Testis (tissue), 3 donors: ENCODE data around the gene PERM1. TPM values are rescaled to one million over a fixed set of nuclear protein-coding genes. Genes with fewer than 3 reads are reported as not detected.

Experiments used
- DNase-seq: peaks from one replicate; pipeline ENCODE4 v3.0.0-alpha.2; 2019
- H3K27ac ChIP-seq, 2 donors: fragments of 200-600 bp; sonication (generic); one replicate each; pipeline ENCODE4 v1.5.1; 2019
- H3K27me3 ChIP-seq: fragments of 200-600 bp; sonication (generic); one replicate; pipeline ENCODE4 v1.5.1; 2019
- H3K36me3 ChIP-seq: fragments of 200-600 bp; sonication (generic); one replicate; pipeline ENCODE4 v1.5.1; 2017; ENCODE audit warnings: low read depth; ENCODE audit errors: missing control alignments
- H3K4me1 ChIP-seq: fragments of 200-600 bp; sonication (generic); one replicate; pipeline ENCODE4 v1.5.1; 2019
- H3K4me3 ChIP-seq, 2 donors: fragments of 200-600 bp; sonication (generic); one replicate each; pipeline ENCODE4 v1.5.1; 2017 to 2019
- H3K9me3 ChIP-seq: fragments of 200-600 bp; sonication (generic); one replicate; pipeline ENCODE4 v1.5.1; 2017
- POLR2A ChIP-seq: fragments of 450-650 bp; IDR thresholded peaks from one replicate; pipeline ENCODE4 v1.6.1; 2017; ENCODE audit warnings: antibody characterized with exemption, mild to moderate bottlenecking, moderate library complexity
- WGBS, 2 donors: methylation state at CpG; one replicate each; pipeline ENCODE4 v1.1.5; 2018; 5-methylcytosine and 5-hydroxymethylcytosine counted together
- intact Hi-C: fragments of 100-400 bp; cut with DNase I; formaldehyde crosslinking; loops from one replicate; pipeline ENCODE4 v1.15.1; 2023; ENCODE audit warnings: low total_unique reads
- polyA plus RNA-seq: library from polyadenylated mRNA; stranded (reverse); fragments of 350-450 nt; fragmentation: Illumina TruSeq; extraction: RNeasy Lipid Tissue Mini Kit (QIAGEN cat#74804); gene quantifications from one replicate; pipeline ENCODE4 v1.2.3, GENCODE V29; 2014; ENCODE audit warnings: low read depth, low replicate concordance; ENCODE audit not compliant: insufficient read depth
- small RNA-seq, 2 donors: library from RNA; depleted of rRNA; stranded (forward); fragments of <200 nt; gene quantifications; one replicate each; pipeline ENCODE3, GENCODE V24; 2016
- total RNA-seq, 2 donors: library from RNA; depleted of rRNA; stranded (reverse); fragments of >200 nt; gene quantifications; one replicate each; pipeline ENCODE4 v1.2.3, GENCODE V29; 2016
- TF ChIP-seq, protein P1 (sequence below), 3 experiments: fragments of 450-650 bp in 2 of 3; fragments of 200-600 bp in 1 of 3; sonication (generic) in 1 of 3; IDR thresholded peaks; one replicate each; pipeline ENCODE4 v1.5.1; 2016 to 2019; ENCODE audit warnings: antibody characterized with exemption in 3 of 3, mild to moderate bottlenecking in 2 of 3, moderate library complexity in 1 of 3

The PERM1 gene
- total and polyA plus RNA-seq, 3 donors from 2014 or later, result 0.65 to 4.9 (median 3.2) TPM

- Histone ChIP-seq H3K4me1 (peaks cover 8% of the 10 kb centered on the region), H3K36me3 (no peaks in the 10 kb centered on the region), H3K27me3 (no peaks in the 10 kb centered on the region), H3K9me3 (no peaks in the 10 kb centered on the region), H3K4me3 (no peak overlapping the region), H3K27ac (no peak overlapping the region)
- TF ChIP-seq, protein P1, sequence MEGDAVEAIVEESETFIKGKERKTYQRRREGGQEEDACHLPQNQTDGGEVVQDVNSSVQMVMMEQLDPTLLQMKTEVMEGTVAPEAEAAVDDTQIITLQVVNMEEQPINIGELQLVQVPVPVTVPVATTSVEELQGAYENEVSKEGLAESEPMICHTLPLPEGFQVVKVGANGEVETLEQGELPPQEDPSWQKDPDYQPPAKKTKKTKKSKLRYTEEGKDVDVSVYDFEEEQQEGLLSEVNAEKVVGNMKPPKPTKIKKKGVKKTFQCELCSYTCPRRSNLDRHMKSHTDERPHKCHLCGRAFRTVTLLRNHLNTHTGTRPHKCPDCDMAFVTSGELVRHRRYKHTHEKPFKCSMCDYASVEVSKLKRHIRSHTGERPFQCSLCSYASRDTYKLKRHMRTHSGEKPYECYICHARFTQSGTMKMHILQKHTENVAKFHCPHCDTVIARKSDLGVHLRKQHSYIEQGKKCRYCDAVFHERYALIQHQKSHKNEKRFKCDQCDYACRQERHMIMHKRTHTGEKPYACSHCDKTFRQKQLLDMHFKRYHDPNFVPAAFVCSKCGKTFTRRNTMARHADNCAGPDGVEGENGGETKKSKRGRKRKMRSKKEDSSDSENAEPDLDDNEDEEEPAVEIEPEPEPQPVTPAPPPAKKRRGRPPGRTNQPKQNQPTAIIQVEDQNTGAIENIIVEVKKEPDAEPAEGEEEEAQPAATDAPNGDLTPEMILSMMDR (IDR thresholded peaks at IDR 0.05), result no peak
- TF ChIP-seq POLR2A, result no peak
- 83 to 86% methylated on average over 36 to 40 of the region's 40 CpGs for WGBS, 2 donors
- DNase-seq, result no peak
- intact Hi-C loops, result no loop called here
Measured at GRCh38 chr1:928825-929661, 52.9 kb downstream of the PERM1 start.

GRCh38 chr1:927748-928147, 54.1 kb downstream of the PERM1 start:
- intact Hi-C loops, result no loop called here

GRCh38 chr1:927234-927633, 54.7 kb downstream of the PERM1 start:
- no peaks in the 10 kb centered on the region for H3K27me3 ChIP-seq
- no peak for TF ChIP-seq POLR2A
- TF ChIP-seq, protein P1 (IDR thresholded peaks at IDR 0.05), result no peak
- no peak overlapping the region for H3K4me3 ChIP-seq
- 59 to 68% methylated on average over 5 to 9 of the region's 9 CpGs for WGBS, 2 donors
- no peaks in the 10 kb centered on the region for H3K36me3 ChIP-seq
- no peak overlapping the region for H3K27ac ChIP-seq
- no peak for DNase-seq
- intact Hi-C loops, result no loop called here
- H3K4me1 ChIP-seq, result peaks cover 14% of the 10 kb centered on the region
- H3K9me3 ChIP-seq, result no peaks in the 10 kb centered on the region

More at GRCh38 chr1:927748-928147, 54.1 kb downstream of the PERM1 start:
- no peak for DNase-seq
- peaks cover 14% of the 10 kb centered on the region for H3K4me1 ChIP-seq
- no peaks in the 10 kb centered on the region for H3K36me3 ChIP-seq
- H3K9me3 ChIP-seq, result no peaks in the 10 kb centered on the region
- TF ChIP-seq POLR2A, result no peak
- TF ChIP-seq, protein P1 (IDR thresholded peaks at IDR 0.05), result no peak
- no peak overlapping the region for H3K4me3 ChIP-seq
- WGBS, 2 donors, result 43 to 81% methylated on average over 4 to 10 of the region's 10 CpGs
- H3K27ac ChIP-seq, result no peak overlapping the region
- no peaks in the 10 kb centered on the region for H3K27me3 ChIP-seq

GRCh38 chr1:925561-926421, 56.1 kb downstream of the PERM1 start:
- intact Hi-C loops, result no loop called here
- TF ChIP-seq, protein P1 (IDR thresholded peaks at IDR 0.05), result no peak
- no peak for TF ChIP-seq POLR2A
- Histone ChIP-seq H3K9me3 (no peaks in the 10 kb centered on the region), H3K36me3 (no peaks in the 10 kb centered on the region), H3K4me1 (peaks cover 22% of the 10 kb centered on the region), H3K4me3 (peak overlapping the region; percentile 39 to 51), H3K27me3 (no peaks in the 10 kb centered on the region), H3K27ac (no peak overlapping the region)
- WGBS, 2 donors, result 8% methylated on average over 63 of the region's 65 CpGs; no CpG with 5 or more reads in 1 of the 2 donors
- no peak for DNase-seq

Small RNAs within 50 kb of the gene (small RNA-seq; reads per million reads assigned to genes)
- 0 reads per million in 2 donors for gene AL645608.3

Other genes starting within 250 kb of the PERM1 start
- gene SAMD11, start 58.2 kb downstream of the PERM1 start, total RNA-seq, result 10 to 100 TPM; 36.9 to 47.2 TPM
- gene SAMD11, start 58.2 kb downstream of the PERM1 start, polyA plus RNA-seq, result 7.9 TPM
- gene NOC2L, start 22.8 kb downstream of the PERM1 start, total RNA-seq, result 10 to 100 TPM; 82.5 to 94.0 TPM
- gene NOC2L, start 22.8 kb downstream of the PERM1 start, polyA plus RNA-seq, result 78.3 TPM
- gene KLHL17, start 21.5 kb downstream of the PERM1 start, total RNA-seq, result 10 to 100 TPM; 34.9 to 36.4 TPM
- gene KLHL17, start 21.5 kb downstream of the PERM1 start, polyA plus RNA-seq, result 16.0 TPM
- gene PLEKHN1, start 15.6 kb downstream of the PERM1 start, total RNA-seq, result under 1 TPM; 0.47 to 0.56 TPM
- 0.21 TPM for gene PLEKHN1, start 15.6 kb downstream of the PERM1 start, polyA plus RNA-seq
- 10 to 100 TPM; 26.4 to 27.5 TPM for gene HES4, start 18.0 kb upstream of the PERM1 start, total RNA-seq
- 2.3 TPM for gene HES4, start 18.0 kb upstream of the PERM1 start, polyA plus RNA-seq
- 10 to 100 TPM; 22.8 to 24.0 TPM for gene ISG15, start 31.4 kb upstream of the PERM1 start, total RNA-seq
- 16.6 TPM for gene ISG15, start 31.4 kb upstream of the PERM1 start, polyA plus RNA-seq
- 100 to 1,000 TPM in 1 of 2 donors, 10 to 100 TPM in 1; 99.4 to 108 TPM for gene AGRN, start 38.0 kb upstream of the PERM1 start, total RNA-seq
- gene AGRN, start 38.0 kb upstream of the PERM1 start, polyA plus RNA-seq, result 48.9 TPM
- gene RNF223, start 92.2 kb upstream of the PERM1 start, total RNA-seq, result under 1 TPM; 0.19 to 0.31 TPM
- gene RNF223, start 92.2 kb upstream of the PERM1 start, polyA plus RNA-seq, result not detected
- 10 to 100 TPM; 50.7 to 68.3 TPM for gene C1orf159, start 134.0 kb upstream of the PERM1 start, total RNA-seq
- gene C1orf159, start 134.0 kb upstream of the PERM1 start, polyA plus RNA-seq, result 40.7 TPM
- gene TTLL10, start 191.8 kb upstream of the PERM1 start, total RNA-seq, result 10 to 100 TPM; 20.4 to 58.0 TPM
- gene TTLL10, start 191.8 kb upstream of the PERM1 start, polyA plus RNA-seq, result 44.9 TPM
- not detected for gene TNFRSF18, start 224.5 kb upstream of the PERM1 start, total RNA-seq
- 0.67 TPM for gene TNFRSF18, start 224.5 kb upstream of the PERM1 start, polyA plus RNA-seq
- gene TNFRSF4, start 232.1 kb upstream of the PERM1 start, total RNA-seq, result 1 to 10 TPM in 1 of 2 donors, under 1 TPM in 1; 0.87 to 1.4 TPM
- gene TNFRSF4, start 232.1 kb upstream of the PERM1 start, polyA plus RNA-seq, result 0.80 TPM
- 100 to 1,000 TPM; 146 to 158 TPM for gene SDF4, start 249.9 kb upstream of the PERM1 start, total RNA-seq
- 167 TPM for gene SDF4, start 249.9 kb upstream of the PERM1 start, polyA plus RNA-seq